ENCODE measurements around the gene RBM20.

DNA sequence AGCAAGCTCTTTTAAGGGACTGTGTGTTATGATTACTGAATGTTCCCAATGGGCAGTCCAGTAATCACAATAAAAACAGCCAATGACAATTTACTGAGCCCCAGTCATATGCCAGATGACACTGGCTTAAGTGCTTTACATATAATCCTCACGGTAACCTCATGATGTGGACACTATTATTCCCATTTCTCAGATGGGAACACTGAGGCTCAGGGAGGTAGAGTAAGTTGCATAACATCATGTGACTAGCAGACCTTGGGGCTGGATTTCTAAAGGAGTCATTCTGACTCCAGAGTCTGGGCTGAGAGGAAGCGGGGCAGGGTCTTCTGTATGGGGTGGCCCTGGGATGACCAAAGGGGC, 7.6 kb upstream of the RBM20 start:
- TF ChIP-seq, protein P1, sequence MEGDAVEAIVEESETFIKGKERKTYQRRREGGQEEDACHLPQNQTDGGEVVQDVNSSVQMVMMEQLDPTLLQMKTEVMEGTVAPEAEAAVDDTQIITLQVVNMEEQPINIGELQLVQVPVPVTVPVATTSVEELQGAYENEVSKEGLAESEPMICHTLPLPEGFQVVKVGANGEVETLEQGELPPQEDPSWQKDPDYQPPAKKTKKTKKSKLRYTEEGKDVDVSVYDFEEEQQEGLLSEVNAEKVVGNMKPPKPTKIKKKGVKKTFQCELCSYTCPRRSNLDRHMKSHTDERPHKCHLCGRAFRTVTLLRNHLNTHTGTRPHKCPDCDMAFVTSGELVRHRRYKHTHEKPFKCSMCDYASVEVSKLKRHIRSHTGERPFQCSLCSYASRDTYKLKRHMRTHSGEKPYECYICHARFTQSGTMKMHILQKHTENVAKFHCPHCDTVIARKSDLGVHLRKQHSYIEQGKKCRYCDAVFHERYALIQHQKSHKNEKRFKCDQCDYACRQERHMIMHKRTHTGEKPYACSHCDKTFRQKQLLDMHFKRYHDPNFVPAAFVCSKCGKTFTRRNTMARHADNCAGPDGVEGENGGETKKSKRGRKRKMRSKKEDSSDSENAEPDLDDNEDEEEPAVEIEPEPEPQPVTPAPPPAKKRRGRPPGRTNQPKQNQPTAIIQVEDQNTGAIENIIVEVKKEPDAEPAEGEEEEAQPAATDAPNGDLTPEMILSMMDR (IDR thresholded peaks at IDR 0.05; ENCODE audit: low read length): no peak
- no peak for TF ChIP-seq EZH2 (optimal IDR thresholded peaks at IDR 0.05; ENCODE audit: low read depth, low read length)

Data from MM.1S (cell line).